DMS79 treated with DMSO at 0.1 percent for 48 hours (cell line): ENCODE results near the gene UGT8.
"Not testable (repeated sequence)": the region's sequence is repeated elsewhere in the genome, so short reads cannot be mapped to it uniquely, and the experiment has no call there.

Experiments used
- DNase-seq: peaks from one replicate; lab custom pipeline; 2025; lab: John Stamatoyannopoulos, UW

Gene UGT8

DNA sequence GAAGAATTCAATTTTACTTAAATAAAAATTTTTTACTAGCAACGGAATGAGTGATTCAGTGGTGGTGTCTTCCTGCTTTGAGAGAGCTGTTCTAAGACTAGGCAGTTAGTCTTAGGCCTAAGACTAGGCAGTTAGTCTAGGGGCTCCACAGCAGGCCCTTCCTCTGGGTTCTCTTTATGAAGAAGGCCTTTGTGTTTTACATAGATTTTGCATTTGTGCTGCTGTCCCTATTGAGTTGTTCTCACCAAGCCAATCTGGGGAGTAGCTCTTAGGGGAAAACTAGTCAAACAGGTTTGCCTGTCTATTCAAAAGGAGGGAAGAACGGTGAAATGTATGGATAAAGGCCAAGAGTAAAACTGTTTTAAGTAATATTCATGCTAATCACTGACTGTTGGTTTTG, 7.6 kb downstream of the UGT8 start:
- DNase-seq = no peak

DNA sequence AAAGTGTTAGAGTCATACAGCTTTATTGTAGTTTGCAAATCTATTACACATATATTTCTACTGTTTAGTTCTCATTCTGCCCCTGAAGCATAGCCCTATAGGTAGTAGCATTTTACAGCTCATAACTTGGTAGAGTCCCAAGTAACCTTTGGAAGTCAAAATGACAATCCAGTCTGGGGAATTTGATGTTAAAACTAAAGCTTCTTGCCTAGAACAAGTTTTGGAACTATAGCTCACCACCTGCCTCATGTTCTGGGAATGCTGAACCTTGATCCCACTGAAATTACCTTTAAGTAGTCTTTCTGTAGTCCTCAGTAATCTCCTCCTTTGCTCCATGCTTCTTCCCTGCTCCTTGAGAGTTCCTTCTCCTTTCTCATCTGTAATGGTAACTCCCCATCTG, 8.4 kb downstream of the UGT8 start:
- DNase-seq = no peak

DNA sequence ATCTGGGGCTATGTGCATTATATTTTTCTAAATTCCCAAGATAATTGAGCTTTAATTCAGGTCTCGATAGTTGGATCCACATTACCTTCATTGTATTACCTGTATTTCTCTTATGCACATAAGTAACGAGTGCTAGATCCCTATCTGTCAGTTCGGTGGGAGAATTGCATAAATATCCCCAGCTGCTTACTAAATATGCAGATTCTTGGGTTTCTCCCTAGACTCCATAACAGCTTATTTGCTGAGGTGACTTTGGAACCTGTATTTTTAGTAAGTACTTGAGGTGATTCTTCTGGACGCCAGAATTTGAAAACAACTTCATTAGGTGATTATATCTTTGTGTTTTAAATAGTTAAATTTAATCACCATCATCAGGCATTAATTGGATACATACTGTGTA, 15.0 kb downstream of the UGT8 start:
- DNase-seq = no peak

DNA sequence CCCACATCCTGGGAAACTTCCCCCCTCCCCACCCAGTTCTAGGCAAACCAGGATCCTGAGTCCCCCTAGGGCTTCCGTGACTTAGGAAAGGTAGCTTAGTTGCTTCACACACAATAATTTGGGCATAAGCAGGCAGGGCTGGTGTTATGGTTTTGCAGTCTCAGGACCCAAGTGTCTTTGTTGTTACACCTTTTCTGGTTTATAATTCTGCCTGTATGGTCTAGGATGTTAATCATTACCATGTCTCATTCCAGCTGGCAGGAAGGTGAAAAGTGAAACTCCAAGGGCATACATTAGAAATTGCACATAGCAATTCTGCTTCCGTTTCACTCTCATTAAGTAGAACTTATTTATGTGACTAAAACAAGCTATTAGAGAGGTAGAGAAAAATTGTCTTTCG, 16.8 kb downstream of the UGT8 start:
- no peak for DNase-seq

DNA sequence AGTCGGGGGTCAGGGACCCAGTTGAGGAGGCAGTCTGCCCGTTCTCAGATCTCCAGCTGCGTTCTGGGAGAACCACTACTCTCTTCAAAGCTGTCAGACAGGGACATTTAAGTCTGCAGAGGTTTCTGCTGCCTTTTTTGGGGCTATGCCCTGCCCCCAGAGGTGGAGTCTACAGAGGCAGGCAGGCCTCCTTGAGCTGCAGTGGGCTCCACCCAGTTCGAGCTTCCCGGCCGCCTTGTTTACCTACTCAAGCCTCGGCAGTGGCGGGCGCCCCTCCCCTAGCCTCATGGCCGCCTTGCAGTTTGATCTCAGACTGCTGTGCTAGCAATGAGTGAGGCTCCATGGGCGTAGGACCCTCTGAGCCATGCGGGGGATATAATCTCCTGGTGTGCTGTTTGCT, 17.4 kb downstream of the UGT8 start:
- DNase-seq = not testable (repeated sequence)

DNA sequence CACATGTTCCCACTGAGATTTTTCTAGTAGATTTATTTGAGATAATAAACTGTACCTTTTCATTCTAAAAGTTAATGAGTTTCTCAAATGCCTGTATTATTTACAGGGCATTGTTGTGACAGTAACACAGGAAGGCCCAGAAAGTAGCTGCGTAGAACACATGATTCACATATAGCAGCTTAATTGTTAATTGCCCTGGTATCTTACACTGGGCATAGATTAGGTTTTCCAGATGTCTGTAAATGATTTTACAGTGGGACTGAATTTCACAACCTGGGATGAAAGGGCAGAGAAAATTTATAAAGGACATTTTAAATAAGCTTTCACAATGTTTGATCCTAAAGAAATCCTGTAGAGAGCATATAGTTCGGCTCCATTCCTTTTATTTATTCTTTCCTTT, 27.6 kb downstream of the UGT8 start:
- DNase-seq = no peak

DNA sequence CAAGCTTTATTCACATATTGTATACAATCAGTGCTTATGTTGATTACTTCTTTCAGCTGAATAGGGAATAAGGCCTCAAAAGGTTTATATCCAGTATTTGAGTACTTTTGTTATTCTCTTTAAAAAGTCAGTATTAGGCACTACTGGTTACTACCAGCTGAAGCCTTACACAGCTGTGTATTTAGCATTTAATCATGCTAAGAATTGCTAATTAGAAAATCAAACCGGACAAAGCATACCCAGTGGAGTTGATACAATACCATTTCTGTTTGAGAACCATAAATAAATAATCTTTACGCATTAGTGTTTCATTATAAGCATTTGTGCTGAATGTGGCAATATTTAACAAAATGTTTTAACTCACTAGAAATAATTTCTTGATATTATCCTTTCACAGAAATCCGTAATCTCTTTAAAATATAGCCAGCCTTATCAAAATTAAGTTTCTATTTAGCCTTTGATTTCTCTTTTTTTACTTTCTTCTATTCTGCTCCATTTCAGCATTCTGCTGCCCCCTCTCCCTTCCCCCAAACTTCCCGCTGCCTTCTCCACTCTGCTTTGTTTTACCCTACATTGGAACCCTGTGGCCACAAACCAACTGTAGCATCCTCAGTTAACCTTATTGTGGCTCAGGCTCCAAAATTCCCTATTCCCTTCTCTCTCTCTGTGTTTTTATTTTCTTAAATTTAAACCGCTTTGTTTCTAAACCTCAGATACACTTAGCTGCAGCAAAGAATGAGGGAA, 37.8 kb downstream of the UGT8 start:
- DNase-seq = no peak

DNA sequence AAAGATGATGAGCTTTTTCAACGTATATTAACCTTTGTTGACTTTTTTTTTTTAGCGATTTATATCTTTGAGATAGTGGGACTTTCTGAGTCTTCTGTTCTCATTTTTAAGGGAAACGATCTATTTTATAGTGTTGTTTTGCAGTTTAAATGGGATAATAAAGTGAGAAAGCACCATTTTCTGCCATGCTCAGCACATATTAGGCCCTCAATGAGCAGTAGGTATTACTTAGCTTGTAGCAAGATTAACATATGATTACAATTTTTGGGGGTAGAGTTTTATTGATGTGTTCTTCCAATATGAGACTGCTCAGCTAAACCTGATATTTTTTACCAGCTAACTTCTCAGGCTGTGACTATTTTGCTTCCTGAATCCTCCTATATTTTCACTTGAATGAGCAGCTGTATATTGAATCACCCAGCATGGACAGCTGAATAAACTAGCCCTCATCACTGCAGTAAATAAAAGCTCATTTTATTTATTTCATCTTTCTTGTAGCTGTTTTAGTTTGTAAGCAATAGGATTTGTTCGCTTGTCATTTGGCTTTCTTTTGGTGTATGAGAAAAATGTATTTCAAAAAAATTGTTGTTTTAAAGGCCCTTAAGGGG, 43.7 kb downstream of the UGT8 start:
- DNase-seq = no peak

DNA sequence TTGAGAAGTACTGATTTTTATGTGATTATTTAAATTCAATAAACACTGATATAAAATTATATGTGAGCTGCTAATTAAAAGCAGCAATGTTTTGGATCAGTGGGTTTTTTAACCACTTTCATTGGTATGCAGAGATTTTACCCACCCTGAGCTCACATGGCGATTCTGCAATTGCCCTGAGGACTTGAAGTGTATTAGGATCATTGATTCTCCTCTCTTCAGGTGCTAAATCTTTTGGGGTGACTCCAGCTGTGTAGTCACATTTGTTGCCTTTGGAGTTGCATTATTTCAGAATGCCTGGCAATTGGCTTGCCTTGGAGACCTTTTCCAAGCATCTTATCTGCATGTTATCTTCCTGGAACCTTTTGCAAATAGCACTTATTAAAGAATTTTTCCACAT, 51.3 kb downstream of the UGT8 start:
- no peak for DNase-seq

DNA sequence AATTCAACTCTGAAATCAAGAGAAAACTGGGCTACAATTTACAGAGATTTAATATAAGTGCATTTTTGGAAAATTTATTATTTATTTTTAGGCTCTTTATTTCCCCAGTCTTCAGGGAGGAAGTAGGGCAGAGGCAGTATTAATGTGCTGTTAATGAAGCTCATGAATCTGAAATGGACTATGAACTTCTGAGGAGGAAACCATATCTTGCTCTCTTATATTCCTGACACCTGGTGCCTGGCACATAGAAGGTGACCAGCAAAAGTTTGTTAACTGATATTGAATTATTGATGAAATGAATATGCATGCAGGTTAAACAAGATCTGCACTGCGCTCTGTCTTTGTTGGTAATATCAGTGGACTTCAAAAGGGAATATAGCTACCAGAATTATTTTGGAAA, 55.1 kb downstream of the UGT8 start:
- DNase-seq = no peak

DNA sequence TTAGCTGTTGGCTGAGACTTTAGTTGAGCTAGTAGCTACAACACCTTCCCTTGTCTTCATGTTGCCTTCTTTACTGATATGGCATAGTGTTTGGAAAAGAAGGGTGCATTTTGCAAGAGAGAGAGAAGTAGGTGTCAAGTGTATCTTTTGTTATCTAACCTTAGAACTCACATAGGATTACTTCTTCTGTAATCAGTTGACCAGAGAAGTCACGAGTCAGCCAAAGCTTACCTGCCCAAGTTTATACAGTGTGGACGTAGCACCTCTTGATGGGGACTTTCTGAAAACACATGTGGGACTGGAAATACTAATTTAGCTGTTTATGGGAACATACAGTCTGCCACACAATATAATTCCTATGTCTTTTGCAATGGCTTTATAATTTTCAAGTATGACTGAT, 56.0 kb downstream of the UGT8 start:
- no peak for DNase-seq

DNA sequence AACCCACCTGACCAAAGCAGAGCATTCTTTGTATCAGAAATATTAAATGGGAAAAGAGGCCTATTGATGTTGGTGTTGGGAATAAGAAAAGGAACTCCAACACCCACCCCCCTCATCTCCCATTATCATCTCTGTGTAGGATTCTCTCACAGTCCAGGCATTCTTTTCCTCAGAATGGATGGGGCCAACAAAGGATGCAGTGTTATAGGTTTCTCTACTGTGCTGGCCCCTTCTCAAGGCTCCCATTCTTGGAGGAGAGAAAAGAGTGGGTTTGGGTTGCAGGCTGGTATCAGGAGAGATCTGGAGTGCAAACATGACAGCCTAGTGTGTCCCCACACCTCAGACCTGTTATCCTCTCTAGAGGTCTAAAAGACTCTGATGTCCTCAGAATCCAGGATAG, 59.6 kb downstream of the UGT8 start:
- no peak for DNase-seq

DNA sequence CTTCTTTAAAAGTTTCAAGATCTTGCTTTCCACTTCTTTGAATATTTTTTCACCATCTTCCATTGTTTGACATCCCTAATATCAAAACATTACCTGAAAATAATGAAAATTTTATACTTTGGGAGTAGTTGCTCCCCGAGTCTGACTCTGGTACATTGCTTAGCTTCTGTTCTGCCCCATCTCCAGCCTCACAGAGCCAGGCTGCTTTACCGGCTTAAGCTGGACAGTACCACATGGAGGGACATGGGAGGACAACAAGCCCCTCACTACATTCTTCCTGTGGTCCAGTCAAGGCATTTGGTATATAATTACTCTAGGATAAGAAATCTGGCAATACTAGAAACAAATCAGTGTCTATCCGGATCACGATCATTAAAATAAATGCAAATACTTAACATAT, 60.2 kb downstream of the UGT8 start:
- no peak for DNase-seq

DNA sequence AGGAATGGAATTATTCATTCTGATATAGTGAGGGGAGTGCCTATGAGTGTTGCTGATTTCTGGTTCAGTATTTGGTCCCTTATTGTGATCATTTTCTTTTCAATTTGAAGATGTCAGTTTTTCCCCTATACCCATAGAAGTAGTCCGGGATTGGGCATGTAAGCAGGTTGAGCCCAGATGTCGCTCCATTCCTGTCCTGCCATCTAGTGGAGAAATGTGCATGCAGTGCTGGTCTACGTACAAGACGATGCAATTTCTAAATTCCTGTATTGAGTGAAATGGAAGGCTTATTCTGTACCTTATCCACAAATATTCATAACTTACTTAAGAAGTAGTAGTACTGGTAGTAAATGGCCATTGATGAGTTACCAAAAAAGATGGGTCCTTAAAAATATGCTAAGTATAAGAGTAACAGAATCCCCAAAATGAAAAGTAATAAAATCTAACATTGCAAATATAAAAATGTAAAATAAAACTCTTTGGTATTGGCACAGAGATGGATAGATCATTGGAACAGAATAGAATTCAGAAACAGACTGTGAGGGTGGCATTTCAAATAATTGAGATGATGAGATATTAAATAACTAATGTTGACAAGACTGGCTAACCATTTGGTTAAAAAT, 60.9 kb downstream of the UGT8 start:
- DNase-seq = no peak

DNA sequence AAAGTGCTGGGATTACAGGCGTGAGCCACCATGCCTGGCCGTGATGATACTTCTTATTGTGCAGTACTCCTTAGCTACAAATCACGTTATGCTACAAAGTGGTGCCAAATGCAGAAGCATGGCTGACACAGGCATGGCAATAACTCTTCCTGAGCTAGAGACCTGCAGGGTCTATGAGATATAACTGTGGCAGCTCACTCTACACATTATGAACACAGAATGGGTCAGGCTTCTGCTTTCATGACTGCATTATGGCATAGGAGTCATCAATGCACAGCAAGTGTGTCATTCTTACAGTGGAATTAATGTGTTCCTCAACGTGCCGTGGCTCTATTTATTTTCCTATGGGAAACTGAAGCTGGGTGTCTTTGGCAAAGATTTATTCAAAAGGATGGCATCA, 64.5 kb downstream of the UGT8 start:
- no peak for DNase-seq

DNA sequence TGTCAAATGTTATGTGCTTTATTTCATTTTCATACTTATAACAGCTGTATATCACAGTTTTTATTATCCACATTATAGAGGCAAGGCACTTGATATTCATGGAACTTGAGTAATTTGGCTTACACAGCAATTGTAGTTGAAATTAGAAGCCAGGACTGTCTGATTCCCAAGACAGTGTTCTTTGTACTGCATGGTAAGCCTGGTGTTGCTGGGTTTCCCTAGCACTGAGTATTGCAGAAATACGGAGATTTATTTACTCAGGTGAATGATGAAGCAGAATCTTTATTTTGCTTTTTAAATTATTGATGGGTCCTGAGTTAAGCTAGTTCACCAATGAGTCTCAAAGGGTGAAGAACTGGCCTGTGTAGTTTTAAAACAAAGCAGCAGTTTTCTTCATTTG, 70.0 kb downstream of the UGT8 start:
- DNase-seq = no peak

DNA sequence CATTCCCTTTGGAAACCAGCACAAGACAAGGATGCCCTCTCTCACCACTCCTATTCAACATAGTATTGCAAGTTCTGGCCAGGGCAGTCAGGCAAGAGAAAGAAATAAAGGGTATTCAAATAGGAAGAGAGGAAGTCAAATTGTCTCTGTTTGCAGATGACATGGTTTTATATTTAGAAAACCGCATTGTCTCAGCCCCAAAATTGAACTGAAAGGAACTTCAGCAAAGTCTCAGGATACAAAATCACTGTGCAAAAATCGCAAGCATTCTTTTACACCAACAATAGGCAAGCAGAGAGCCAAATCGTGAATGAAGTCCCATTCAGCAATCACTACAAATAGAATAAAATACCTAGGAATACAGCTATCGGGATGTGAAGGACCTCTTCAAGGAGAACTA, 72.1 kb downstream of the UGT8 start:
- not testable (repeated sequence) for DNase-seq

DNA sequence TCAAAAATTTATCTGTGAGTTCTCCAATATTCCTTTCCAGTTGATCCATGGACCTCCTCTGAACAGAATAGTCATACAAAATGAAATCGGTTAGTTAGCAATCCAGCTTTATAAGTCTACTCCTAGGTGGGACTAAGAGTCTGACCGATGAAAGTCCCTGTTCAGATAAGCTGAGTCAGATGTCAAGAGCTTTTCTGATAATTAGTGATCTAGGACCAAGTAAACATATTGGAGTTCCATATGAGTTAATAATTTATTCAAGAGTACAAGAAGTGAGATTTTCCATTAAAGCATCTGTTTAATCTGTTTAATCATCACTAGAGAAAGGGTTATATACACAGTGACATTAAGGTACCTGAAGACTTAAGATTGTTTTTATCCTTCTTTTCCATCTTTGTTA, 74.7 kb downstream of the UGT8 start:
- DNase-seq = no peak

DNA sequence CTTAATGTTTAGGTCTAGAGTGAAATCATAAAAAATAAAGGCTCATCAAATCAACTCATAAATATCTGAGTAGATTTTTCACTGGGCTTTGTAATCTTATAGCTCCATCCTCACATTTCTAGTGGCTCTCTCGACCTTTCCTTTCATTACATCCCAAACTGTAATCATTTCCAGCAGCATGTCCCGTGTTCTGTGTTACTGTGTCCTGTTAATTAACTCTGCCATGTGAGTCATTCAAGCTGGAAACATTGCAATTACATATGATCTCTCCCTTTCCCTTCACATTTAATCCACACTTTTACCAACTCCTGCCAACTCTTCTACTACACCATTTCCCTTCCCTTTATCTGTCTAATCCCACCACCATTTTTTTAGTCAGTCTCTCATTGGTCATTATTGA, 75.5 kb downstream of the UGT8 start:
- DNase-seq = no peak

DNA sequence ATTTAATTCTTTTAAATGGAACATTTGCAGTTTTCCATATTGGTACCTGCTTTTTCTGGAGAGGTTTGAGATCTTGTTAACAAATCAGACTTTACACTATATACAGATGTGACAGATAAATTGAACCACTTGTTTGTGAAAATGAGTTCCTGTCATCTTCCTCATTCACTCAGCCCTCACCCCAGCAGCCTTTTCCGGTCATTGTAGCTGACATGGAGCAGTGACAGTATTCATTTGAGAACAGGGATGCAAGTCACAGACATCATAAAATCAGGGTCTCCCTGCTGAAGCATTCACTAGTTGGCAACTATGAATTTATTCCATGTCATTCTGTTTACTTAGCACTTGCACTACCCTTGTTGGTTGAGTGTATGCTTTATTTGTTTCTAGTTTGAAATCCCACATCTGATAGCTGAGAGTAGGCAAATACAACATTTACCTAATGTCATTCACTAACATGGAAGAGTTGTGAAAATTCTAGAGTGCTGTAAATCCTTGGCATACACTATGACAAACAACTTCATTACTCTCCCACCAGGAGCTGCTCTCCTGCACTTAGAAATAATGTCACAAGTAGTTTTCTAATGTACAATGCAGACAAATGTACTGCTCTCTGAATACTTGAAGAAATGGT, 78.9 kb downstream of the UGT8 start:
- DNase-seq = no peak

DNA sequence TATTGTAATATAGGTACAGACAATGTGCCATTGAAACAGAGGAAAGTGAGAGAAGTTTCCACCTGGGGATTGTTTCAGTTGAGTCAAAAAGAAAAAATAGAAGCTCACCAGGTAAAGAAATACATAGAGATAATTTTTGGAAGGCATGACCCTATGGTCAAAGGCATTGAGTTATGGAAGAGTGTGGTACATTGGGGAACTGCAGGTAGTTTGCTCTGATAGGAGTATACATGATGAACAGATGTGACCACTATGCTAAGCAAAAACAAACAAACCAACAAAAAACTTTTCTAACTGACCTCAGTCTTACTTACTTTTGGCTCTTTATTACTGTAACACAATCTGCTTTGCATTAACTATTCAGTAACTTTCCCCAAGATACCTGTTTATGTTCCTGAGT, 85.9 kb downstream of the UGT8 start:
- DNase-seq = no peak

DNA sequence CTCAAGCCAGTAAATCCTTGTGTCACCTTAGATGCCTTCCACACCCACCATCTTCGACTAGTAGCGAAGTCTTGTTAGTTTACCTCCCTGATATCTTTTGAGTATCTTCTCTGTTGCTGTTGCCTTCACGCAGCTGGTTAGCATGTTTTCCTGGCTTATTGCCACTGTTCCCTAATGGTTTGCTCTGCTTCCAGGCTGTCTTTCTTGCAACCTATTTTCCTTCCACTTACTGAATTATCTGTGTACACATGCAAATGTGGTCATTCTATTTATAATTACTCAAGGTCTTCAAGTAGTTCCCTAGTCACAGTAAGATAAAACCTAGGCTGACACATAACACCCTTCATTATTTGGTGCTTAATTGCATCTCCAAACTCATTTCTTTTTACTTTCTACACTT, 89.5 kb downstream of the UGT8 start:
- no peak for DNase-seq

DNA sequence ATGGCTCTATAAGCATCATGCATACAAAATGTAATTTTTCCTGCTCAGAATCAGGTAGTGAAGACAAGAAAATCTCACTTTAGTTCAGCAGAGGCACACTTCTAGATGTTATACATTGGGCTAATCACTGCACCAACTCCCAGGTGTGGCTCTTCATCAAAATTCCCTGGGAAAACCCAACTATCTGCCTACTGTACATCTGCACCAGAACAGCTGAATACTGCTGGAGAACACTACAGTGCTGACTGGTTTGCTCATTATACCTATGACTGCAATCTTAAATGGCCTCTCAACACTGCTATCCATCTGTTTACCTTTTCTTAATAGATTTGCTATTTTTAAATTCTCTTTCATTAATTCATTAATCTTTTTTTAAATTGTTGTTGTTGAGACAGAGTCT, 92.0 kb downstream of the UGT8 start:
- no peak for DNase-seq
